Measurements from ENCODE around the gene CBX7. TPM values are rescaled to one million over a fixed set of nuclear protein-coding genes. Genes with fewer than 3 reads are reported as not detected.

CBX7 gene
- total RNA-seq, 1 donor from 2014 or later: 0.71 TPM

DNA sequence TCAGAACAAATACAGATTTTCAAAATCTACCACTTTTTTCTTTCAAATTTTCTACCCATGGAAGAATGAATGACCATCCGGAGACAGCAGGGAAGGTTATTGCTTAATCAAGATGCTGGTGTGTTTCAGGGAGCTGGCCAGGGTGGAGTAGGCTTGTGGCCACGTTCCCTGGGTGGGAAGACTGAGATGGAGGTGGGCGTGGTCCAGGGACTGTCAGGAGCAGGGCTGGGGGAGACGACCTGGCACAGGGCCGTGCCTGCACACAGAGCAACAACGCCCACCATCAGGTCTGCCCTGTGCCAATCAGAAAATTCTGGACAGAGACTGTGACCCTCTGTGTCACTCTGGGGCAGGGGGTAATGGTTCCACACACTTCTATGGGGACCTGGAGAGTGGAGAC lies 62.6 kb downstream of the CBX7 start:
- no peak overlapping the region for H3K4me3 Mint-ChIP-seq
- Histone ChIP-seq H3K4me2 (no peak overlapping the region), H3K36me3 (no peaks in the 10 kb centered on the region), H3K27me3 (no peaks in the 10 kb centered on the region), H3K27ac (no peak overlapping the region), H3K4me3 (no peak overlapping the region), H3K9ac (no peak overlapping the region), H3K4me1 (peaks cover 11% of the 10 kb centered on the region), H3F3A (ENCODE audit: low read depth) (peaks cover 4% of the 10 kb centered on the region), H3K79me2 (ENCODE audit: low read depth) (no peaks in the 10 kb centered on the region), H2AFZ (replicated peaks) (no peak overlapping the region), H4K20me1 (ENCODE audit: low read depth) (no peaks in the 10 kb centered on the region), H3K9me3 (ENCODE audit: low read depth) (no peaks in the 10 kb centered on the region)
- peaks cover 4% of the 10 kb centered on the region for H3K27me3 Mint-ChIP-seq (ENCODE audit: insufficient read depth, low read depth)
- peaks cover 27% of the 10 kb centered on the region for H3K4me1 Mint-ChIP-seq
- no peaks in the 10 kb centered on the region for H3K9me3 Mint-ChIP-seq
- no peak for DNase-seq (ENCODE audit: low spot score)
- no peak for TF ChIP-seq CTCF (IDR thresholded peaks at IDR 0.05)
- no peaks in the 10 kb centered on the region for H3K36me3 Mint-ChIP-seq
- H3K27ac Mint-ChIP-seq: no peak overlapping the region

- Histone ChIP-seq H3K27ac (no peak overlapping the region), H3F3A (ENCODE audit: low read depth) (peaks cover 4% of the 10 kb centered on the region), H3K4me3 (no peak overlapping the region), H2AFZ (replicated peaks) (no peak overlapping the region), H3K4me1 (peaks cover 11% of the 10 kb centered on the region), H3K4me2 (peak overlapping the region; percentile 66), H3K27me3 (no peaks in the 10 kb centered on the region), H4K20me1 (ENCODE audit: low read depth) (no peaks in the 10 kb centered on the region), H3K79me2 (ENCODE audit: low read depth) (no peaks in the 10 kb centered on the region), H3K36me3 (no peaks in the 10 kb centered on the region), H3K9me3 (ENCODE audit: low read depth) (no peaks in the 10 kb centered on the region), H3K9ac (no peak overlapping the region)
- H3K36me3 Mint-ChIP-seq: no peaks in the 10 kb centered on the region
- DNase-seq (ENCODE audit: low spot score): no peak
- no peak for TF ChIP-seq CTCF (IDR thresholded peaks at IDR 0.05)
- no peak for TF ChIP-seq EZH2phosphoT487 (IDR thresholded peaks at IDR 0.05)
- no peak for TF ChIP-seq EZH2 (IDR thresholded peaks at IDR 0.05)
- peaks cover 27% of the 10 kb centered on the region for H3K4me1 Mint-ChIP-seq
- H3K27me3 Mint-ChIP-seq (ENCODE audit: insufficient read depth, low read depth): peaks cover 4% of the 10 kb centered on the region
- peak overlapping the region; percentile 47 for H3K27ac Mint-ChIP-seq
- H3K9me3 Mint-ChIP-seq: no peaks in the 10 kb centered on the region
- H3K4me3 Mint-ChIP-seq: peak overlapping the region; percentile 5
Measured at GRCh38 chr22:39088685-39089032, 63.8 kb downstream of the CBX7 start.

DNA sequence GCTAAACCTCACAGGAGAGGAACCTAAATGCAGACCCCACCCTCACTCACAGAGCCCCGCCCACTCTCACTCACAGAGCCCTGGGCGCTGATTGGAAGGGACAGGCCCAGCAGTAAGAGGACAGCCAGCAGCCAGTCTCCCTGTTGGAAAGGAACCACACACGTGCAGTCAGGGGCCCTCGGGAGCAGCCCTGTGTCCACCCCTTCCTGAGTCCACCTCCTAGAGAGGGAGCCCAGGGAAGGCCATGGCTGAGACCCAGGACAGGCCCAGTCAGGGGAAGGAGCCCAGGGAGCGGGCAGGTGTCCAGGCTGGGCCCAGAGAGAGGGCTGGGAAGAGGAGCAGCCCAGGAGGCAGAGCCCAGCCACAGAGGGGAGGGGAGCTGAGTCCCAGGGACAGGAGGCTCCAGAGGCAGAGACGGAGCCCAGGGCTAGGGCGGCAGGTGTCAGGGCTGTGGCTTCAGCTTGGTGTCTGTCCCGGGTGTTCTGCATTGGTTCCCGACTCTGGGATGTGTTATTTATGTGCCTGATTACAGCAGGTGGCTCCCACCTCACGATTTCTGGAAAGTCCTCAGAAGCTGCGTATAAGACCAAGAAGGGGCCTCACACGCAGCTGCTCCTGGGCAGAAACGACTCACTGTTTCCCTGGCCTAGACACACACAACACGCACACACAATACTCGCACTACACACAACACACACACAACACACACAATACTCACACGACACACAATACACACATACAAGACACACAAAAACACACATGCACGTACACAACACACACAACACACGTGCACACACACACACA lies 64.4 kb downstream of the CBX7 start:
- H3K9ac ChIP-seq: no peak overlapping the region
- H3F3A ChIP-seq (ENCODE audit: low read depth): peaks cover 4% of the 10 kb centered on the region
- no peaks in the 10 kb centered on the region for H3K36me3 Mint-ChIP-seq
- H3K4me3 ChIP-seq: no peak overlapping the region
- H3K27ac Mint-ChIP-seq: peak overlapping the region; percentile 47
- peak overlapping the region; percentile 5 for H3K4me3 Mint-ChIP-seq
- peak; percentile 75 for DNase-seq (ENCODE audit: low spot score)
- H3K4me2 ChIP-seq: peak overlapping the region; percentile 66
- no peaks in the 10 kb centered on the region for H3K36me3 ChIP-seq
- H3K4me1 Mint-ChIP-seq: peaks cover 27% of the 10 kb centered on the region
- no peak overlapping the region for H3K27ac ChIP-seq
- peaks cover 11% of the 10 kb centered on the region for H3K4me1 ChIP-seq
- H3K27me3 ChIP-seq: no peaks in the 10 kb centered on the region
- H3K79me2 ChIP-seq (ENCODE audit: low read depth): no peaks in the 10 kb centered on the region
- H2AFZ ChIP-seq (replicated peaks): peak overlapping the region; percentile 66
- H3K9me3 Mint-ChIP-seq: no peaks in the 10 kb centered on the region
- H3K27me3 Mint-ChIP-seq (ENCODE audit: insufficient read depth, low read depth): peaks cover 4% of the 10 kb centered on the region
- TF ChIP-seq EZH2phosphoT487 (IDR thresholded peaks at IDR 0.05): no peak
- TF ChIP-seq EZH2 (IDR thresholded peaks at IDR 0.05): no peak
- TF ChIP-seq CTCF (IDR thresholded peaks at IDR 0.05): no peak
- no peaks in the 10 kb centered on the region for H3K9me3 ChIP-seq (ENCODE audit: low read depth)
- no peaks in the 10 kb centered on the region for H4K20me1 ChIP-seq (ENCODE audit: low read depth)

All from neural progenitor cell (in vitro differentiated cells).